Superior temporal gyrus (tissue), 1 donor: ENCODE measurements around the gene SF1.

ENCODE experiments used
- DNase-seq: peaks from one replicate; pipeline ENCODE4 v3.0.0-alpha.2; 2016; ENCODE audit errors: extremely low spot score

The SF1 gene

DNA sequence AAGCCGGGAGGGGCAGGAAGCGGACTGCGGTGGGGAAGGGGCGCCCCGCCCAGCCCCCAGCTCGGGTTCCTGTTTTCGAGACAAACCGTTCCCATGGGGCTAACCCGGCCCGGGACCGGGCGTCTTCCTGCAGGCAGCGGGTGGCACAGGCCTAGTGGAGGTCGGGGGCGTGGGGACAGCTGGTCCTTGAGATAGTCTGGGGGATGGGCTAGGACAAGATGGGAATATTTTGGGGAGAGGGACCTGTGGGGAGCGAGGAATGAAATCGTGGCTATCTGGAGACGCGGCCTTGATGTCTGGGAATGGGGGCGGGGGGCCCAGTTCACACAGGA is 33.2 kb downstream of the SF1 start:
- no peak for DNase-seq

DNA sequence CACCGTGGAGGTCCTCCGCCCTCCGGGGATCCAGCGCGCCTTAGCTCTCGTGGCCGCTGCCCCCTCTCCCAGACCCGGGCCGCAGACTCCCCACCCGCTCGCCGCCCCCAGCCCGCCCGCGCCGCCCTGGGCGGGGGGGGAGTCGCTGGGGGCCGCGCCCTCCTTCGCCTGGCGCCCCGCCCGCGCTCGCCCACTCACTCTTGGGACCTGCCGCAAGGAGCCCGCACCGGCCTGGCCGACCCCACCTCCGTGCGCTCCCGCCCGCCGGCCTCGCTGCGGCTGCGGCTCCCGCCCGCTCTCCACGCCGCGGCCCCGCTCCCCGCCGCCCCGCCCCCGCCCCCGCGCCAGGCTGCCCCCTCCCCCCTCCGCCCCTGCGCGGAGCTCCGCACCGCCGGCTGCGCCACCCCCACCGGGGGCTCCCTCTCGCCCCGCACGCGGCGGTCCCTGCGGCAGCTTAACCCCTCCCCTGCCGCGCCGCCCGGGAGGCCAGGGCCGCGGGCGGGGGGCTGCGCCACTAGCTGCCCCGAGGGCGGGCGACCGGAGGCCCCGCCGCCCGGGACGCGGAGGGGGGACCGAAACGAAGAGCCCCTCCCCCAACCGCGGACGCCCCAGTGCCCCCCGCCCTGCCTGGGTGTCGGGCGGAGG is 33.7 kb downstream of the SF1 start:
- no peak for DNase-seq

DNA sequence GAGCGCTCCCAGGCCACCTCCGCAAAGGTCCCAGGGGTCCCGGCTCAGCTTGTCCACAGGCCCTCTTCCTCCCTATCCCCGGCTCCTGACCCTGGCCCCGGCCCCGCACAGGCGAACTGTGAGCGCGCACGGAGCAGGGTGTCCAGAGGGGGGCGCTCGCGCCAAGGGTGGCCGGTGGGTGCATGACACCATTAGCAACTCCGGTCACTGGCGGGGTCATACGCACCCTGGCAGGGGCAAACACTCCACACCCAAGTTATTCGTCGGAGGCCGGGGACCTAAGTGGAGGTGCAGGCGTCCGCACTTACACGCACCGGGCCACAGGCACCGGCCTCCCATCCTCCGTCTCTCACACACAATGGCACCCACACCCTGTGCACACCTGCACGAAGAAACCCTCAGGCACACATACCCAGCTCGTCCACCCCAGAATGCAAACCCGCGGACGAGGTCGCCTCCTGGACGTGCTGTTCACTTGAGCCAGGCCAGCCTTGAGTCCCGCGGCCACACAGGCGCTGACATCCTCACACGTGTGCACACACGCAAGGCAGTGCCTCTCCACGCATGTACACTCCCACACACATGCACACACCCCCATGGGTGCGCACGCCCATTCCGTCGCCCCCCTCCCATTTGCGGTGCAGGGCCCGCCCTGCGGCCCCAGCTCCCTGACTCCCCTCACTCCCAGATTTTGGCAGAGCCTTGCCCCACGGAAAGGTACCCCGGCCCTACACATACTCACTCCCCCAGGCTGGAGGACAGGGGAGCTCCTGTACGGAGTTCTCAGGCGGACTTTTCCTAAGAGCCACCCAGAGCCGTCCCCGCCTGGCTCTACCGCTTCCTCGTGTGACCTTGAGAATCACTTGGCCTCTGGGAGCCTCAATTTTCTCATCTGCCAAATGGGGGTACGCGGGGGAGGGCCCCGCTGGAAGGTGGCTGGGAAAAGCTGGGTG is 34.5 kb downstream of the SF1 start, which contains the start of gene RASGRP2:
Gene RASGRP2, minus strand, starts transcription at position 552 of the 953 bp plus-strand sequence. CDS start 1,276 bp downstream, outside the sequence.
- DNase-seq = no peak

GRCh38 chr11:64742889-64743590 is 35.3 kb downstream of the SF1 start:
- DNase-seq = no peak

DNA sequence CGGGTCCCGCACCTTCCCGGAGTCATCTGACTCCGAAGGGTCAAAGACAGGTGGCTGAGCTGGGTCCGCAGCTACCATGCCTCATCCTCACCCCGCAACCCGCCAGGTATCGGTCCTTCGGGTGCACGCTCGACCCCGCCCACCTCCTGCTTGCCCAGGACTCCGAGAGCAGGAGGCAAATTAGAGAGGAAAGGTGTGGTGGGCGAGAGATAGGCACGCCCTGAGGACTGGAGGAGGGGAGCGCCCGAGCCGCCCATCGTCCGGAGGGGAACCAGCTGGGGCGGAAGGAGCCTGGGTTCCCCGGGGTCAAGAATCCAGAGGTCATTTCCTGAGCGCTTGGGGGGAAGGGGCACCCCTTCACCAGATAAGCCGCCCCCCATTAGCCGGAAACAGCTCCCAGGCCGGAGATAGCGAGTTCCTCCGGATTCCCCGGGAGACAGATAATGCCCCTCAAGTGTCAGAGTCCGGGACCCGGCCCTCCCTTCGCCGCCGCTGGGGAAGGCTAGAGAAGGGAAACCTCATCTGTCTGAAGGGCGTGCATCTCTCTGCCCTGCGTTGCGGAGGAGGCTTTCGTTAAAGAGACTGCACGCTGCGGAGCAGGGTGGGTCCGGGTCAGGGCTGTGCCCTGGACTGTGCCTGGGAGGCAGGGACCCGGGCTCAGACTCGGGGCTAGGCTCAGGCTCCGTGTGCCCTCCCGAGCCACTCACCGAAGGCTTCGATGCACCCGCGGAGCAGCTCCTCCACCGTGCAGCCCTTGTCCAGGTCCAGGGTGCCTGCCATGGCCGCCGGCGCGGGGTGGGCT is 36.1 kb downstream of the SF1 start:
- no peak for DNase-seq

- DNase-seq = no peak
Observed at GRCh38 chr11:64741375-64742086, 36.8 kb downstream of the SF1 start.

DNA sequence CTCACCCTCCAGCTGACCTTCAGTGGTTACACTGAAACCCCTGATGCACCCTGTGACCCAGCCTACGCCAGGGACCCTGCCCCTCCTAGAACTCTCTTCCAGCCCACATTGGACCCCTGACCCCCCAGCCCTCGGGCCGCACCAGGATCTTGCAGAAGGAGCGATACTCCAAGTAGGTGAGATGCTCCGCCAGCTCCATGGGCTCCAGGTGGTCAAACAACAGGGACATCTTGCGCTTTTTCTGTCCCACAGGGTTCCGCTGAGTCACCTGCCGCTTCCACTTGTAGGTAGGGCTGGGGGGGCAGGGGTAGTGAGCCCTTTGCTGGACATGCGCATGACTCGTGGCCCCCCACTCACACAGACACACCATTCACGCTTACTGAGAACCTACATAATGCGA is 38.5 kb downstream of the SF1 start:
- DNase-seq = no peak

DNA sequence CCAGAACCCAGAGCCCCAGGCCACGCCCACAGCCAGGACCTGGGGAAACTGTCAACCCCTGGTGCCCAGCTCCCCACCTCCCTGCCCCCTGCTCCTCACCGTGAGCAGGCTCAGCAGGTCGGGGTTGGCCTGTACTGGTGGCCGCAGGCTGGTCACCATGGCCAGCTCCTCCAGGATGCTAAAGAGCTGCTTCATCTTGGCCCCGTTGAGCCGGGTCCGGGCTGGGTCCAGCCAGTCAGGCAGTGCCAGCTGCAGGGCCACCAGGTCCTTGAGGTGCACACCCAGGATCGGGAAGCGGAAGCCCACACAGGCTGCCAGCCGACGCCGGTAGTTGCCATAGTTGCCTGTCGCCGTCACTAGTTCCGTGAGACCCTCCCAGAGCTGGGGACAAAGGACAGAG is 41.7 kb downstream of the SF1 start:
- no peak for DNase-seq

DNA sequence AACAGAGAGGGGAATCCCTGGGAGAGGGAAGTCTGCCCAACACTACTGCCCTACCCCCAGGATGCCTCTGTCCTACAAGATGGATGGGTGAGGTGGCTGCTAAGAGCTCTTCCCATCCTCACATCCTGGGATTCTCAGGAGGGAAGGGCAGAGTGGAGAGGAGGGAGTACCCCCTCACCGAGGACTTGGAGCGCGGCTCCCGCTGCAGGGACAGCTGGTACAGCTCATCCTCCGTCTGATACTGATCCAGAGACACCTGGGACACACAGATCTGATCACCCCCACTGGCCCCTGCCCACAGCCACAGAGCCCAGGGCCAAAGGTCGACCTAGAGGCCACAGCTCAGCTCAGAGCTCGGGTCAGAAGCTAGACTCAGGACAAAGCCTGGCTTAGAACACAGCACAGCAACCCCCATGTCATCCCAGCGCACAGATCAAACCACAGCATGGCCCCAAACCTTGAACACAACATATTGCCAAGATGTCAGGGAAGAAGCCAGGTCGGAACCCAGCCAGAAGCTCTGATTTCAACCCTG is 42.5 kb downstream of the SF1 start:
- no peak for DNase-seq

DNA sequence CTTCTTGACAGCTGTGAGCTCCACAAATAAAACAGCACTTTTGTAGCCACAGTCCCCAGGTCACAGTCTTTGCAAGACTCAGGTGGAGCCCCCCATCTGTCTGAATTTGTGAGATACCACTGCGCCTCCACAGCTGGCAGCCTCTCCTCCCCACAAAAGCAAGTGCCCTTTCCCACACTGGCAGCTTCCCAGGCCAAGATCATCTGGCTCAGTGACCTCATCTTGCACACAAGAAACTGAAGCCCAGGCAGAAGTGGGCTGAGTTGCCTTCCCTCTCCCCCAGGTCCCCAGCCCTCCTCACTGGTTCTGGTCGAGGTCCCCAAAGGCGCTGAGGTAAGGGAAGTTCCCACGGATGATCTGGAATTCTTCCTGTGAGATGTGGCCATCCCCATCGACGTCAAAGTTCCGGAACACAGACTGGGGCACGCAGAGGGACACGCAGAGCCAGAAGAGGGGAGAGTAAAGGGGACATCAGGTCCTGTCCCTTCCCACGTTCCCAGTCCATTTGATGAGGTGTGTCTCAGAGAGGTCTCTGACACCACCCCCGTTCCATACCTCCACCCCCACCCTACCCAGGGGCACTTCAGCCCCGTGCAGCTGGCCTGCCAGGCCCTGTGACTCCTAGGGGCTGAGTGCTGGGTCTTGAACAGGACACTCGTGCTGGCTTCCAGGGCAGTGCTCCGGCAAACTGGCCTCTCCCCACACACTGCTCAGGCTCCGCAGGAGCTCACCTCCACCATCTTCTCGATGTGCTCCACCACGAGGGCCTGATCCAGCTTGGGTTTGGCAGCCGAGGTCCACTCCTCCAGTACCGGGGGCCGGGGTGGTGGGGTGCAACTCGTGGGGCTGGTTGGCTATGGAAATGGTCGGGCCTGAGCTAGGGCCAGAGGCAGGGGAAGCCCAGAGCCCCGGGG is 43.3 kb downstream of the SF1 start:
- no peak for DNase-seq

GRCh38 chr11:64731601-64732000 is 46.7 kb downstream of the SF1 start:
- DNase-seq = no peak

DNA sequence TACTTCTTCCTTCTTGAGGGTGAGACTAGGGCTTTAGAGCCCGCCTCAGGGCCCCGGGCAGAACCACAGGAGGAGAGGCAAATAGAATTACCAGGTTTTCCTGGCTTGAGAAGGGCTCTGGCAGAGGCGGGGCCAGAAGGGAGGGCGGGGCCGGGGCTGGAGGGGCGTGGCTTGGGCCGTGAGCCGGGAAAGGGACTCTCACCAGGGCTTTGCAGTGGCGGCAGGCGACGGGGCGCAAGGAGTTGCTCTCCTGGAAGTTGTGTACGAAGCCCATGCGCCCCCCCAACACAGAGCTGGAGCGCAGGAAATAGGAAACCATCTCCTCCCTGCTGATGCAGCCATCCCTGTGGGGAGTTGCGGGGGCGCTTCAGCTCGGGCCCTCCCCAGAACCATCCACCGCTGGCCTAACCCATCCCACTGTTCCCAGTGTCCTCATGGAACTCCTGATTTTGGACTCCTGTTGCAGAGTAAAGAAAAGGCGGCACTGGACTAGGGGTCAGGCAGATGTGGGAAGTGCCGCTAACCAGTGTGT is 48.4 kb downstream of the SF1 start:
- DNase-seq = no peak

DNA sequence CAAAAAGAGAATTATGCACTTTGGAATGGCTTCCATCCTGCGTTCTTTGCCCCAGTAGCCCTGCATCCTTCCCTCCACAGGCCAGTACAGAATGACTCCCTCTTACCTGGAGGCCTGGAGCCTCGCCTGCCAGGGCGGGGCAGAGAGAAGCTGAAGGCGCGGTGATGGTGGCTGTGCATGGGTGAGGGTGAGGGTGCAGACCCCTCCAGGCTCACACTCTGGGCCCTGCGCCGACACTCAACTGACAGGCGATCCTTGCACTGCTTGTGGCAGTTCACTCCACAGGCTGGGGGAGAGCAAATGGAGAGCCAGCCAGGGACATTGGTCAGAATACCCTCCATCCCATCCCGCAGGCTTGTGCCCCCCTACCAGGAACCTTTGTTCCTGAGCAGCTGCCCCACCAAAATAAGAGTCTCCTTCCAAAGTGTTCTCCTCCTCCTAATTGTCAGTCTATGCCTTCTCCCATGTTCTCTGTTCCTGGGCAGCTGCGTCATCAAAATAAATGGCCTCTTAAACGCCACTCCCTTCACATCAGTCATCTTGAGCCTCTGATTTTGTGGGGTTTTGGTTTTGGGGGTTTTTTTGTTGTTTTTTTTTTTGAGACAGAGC is 49.5 kb downstream of the SF1 start:
- no peak for DNase-seq

- no peak for DNase-seq
Observed at GRCh38 chr11:64726867-64727530, 51.3 kb downstream of the SF1 start.

DNA sequence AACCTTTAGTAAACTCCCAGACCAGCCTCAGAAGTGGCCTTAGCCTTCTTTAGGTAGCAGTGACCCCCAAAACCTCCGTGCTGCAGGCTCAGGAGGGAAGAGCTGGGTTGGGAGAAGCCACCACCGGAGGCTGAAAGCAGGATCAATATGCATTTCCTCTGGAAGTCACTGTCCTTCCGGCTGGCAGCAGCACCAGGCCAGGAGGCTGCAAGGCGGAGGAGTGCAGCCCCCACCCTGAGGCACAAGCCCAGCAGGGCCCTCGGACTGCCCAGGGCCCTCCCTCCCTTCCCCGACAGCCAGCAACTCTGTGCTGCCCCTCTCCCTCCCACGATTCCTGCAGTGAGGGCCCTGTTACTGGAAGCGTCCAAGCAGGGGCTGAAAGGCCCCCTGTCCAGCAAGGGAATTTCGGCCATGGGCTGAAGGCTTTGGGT is 52.1 kb downstream of the SF1 start:
- DNase-seq = no peak

DNA sequence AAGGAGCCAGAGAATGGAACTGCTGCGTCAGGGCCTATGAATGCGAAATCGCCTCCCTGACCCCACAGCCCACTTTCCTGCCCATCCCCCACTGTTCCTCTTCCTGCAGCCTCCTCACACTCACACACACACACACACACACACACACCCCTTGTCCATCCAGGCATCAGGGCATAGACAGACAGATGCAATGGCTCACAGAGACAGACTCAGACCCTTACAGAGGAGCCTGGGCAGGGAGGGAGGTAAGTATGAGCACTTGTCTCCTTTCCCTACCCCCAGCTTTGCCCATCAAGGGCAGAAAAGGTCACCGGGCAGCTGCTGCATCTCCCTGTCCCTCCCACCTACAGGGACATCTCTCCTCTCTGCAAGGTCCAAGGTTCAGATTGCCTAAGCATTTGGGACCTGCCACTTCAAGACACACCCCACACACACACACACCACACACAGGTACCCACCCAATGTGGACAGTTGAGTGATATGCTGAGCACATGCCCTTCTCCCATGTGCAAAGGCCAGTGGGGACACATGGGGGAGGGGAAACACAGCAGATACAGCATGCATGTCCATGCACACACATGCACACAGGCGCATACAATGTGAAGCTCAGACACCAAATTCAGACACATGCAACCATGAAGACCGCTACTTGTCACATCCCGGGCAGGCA is 53.3 kb downstream of the SF1 start:
- no peak for DNase-seq

DNA sequence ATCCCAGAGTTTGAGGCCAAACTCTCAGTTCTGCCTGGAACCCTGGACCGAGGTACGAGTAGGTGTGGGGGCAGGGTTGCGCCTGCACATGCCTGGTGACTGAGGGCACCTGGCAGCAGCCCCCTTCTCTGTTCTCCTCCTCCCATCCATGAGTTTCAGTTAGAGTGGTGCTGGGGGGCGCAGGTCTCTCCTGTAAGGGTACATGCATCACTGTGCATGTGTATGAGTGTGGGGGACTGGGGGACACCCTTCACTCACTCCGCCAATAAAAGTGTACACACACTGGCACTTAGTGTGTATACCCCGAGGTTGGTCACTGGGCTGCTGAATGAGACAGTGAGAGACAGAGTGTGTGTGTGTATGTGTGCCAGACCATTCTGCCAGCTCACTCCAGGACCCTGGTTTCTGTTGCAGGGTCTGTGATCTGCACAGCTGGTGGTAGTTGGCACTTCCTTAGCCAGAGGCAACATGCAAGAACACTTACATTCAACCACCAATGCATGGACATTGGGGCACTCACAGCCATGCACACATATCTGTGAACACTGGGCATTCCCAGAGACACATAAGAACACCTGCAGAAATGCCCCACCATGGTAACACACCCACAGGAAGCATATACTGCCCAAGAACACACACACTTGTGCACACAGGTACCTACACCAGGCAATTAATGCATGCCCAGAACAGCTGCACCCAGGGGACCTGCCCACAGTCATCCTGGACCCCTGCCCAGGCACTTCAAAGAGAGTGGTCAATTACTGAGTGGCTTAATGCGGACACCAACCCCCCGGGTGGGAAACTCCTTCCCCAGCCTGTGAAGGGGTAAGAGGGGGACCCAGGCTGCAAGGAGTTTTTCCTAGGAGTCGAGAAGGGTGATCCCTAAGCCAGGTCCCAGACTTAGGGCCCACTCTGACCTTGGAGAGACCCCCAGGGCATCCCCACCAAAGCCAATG is 54.2 kb downstream of the SF1 start:
- DNase-seq = no peak
